NCI-H82 treated with DMSO at 0.1 percent for 48 hours (cell line): ENCODE results near the gene ZFP57.

ENCODE experiments used
- DNase-seq: peaks from one replicate; lab custom pipeline; 2025; ENCODE audit not compliant: unreplicated experiment; lab: John Stamatoyannopoulos, UW

The ZFP57 gene

GRCh38 chr6:29626948-29627754 lies 53.8 kb downstream of the ZFP57 start:
- DNase-seq, result no peak

- no peak for DNase-seq
Observed at GRCh38 chr6:29625337-29625930, 55.5 kb downstream of the ZFP57 start.

GRCh38 chr6:29624520-29624961 lies 56.4 kb downstream of the ZFP57 start:
- no peak for DNase-seq
